GM12865 (cell line): ENCODE measurements around the gene OTOP3.

ENCODE experiments used
- DNase-seq: peaks from one replicate; pipeline ENCODE4 v3.0.0; 2010; ENCODE audit warnings: low read depth
- H3K4me3 ChIP-seq: 2 replicates; pipeline ENCODE4 v1.5.1; 2011; ENCODE audit warnings: mild to moderate bottlenecking, low read depth, low read length, control low read depth
- CTCF ChIP-seq: IDR thresholded peaks from 2 replicates; pipeline ENCODE4 v1.5.1; 2011; ENCODE audit warnings: low read length, control low read depth, low read depth, inconsistent platforms; ENCODE audit not compliant: insufficient read depth; ENCODE audit errors: missing control alignments

The OTOP3 gene

GRCh38 chr17:74922172-74922571 is 13.5 kb upstream of the OTOP3 start:
- no peak for DNase-seq
- TF ChIP-seq CTCF, result no peak
- no peak overlapping the region for H3K4me3 ChIP-seq

DNA sequence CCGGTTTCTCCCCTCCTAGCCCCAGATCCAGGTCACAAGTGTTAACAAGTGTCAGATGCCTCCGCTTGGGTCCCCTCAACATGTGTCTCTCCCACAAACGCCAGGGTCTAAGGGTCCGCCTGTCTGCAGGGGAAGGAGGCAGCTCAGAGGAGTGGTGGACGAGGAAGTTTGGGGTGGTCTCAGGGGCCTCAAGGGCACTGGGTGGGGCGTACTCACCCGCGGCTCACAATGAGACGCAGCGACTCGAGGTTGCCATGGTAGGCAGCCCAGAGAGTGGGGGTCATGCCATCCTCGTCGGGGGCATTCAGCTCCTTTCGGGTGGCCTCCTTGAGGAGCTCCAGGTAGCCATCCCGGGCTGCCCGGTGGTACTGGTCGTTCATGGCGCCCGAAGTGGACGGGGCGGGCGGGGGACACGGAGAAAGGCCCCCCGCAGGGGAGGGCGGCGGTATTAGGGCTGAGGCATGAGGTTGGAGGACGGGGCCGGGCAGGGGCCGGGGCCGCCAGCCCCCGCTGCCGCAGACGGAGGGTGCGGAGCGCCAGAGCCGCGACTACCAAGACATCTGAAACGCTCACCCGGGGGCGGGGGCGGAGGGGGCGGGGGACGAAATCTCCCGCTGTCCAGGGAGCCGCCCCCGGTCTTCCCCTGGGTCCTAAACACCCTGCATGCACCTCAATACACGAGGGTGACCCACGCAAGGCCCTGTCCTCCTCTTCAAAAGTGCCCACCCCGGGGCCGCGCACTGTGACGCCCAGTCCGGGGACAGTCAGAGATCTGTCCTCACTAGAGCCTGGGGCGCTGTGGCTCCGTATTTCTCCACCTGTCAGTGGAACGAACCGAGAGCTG is 12.8 kb upstream of the OTOP3 start, which contains the start of gene USH1G:
Gene USH1G, minus strand, starts transcription at position 562 of the 844 bp plus-strand sequence. Its CDS starts 182 bp downstream, at position 380.
- H3K4me3 ChIP-seq, result no peak within 1 kb of the TSS; the same call in 1 of the 2 replicates
- no peak for TF ChIP-seq CTCF
- no peak for DNase-seq

GRCh38 chr17:74923538-74924249 is 12.0 kb upstream of the OTOP3 start:
- peak; percentile 87 for TF ChIP-seq CTCF
- DNase-seq, result peak; percentile 70
- H3K4me3 ChIP-seq, result no peak overlapping the region; the same call in 1 of the 2 replicates

GRCh38 chr17:74924250-74924948 is 11.3 kb upstream of the OTOP3 start, which contains the start of gene OTOP2:
Gene OTOP2, plus strand, starts transcription at chr17:74924273. Its CDS starts 360 bp downstream, at chr17:74924633.
- no peak for DNase-seq
- H3K4me3 ChIP-seq, result no peak within 1 kb of the TSS; the same call in 1 of the 2 replicates
- TF ChIP-seq CTCF, result no peak

DNA sequence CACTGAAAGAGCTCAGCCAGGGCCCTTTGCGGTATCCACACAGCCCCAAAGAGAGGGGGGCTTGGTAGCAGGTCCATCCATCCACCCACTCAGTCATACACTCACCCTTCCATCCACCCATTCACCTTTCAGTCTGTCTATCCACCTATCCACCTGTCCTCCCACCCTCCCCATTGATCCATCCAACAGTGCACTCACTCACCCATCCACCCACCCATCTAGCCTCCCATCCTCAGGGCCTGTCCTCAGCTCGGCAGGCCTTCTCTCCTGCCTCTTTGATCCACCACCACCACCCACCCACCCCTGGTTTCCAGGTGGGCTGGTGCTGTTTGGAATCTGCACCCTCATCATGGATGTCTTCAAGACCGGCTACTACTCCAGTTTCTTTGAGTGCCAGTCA is 10.5 kb upstream of the OTOP3 start:
- H3K4me3 ChIP-seq, result no peak overlapping the region
- no peak for DNase-seq
- TF ChIP-seq CTCF, result no peak

DNA sequence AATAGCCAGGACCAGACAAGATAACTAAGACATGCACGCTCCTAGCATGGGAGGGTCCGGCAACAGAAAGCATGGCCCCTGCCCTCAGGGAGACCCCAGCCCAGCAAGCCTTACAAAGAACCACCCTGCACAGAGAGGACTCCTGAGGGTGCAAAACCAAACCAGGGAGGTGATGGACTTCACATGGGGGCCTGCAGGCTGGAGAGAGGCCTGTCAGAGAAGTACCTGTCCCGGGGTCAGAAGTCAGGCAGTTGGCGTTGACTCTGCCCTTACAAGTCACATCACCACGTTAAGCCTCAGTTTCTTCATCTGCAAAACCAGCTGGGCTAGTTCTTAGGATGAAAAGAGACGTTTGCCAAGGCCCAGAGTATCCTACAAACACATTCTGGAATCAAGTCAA is 6.9 kb upstream of the OTOP3 start:
- DNase-seq, result no peak
- TF ChIP-seq CTCF, result no peak
- H3K4me3 ChIP-seq, result no peak overlapping the region
